Right atrium auricular region (tissue), 2 donors: ENCODE measurements around the gene DCPS. TPM values are rescaled to one million over a fixed set of nuclear protein-coding genes. Genes with fewer than 3 reads are reported as not detected.

Experiments used
- DNase-seq: peaks from one replicate; pipeline ENCODE4 v3.0.0-alpha.2; 2019; ENCODE audit warnings: low spot score
- H3K27ac ChIP-seq, 2 donors: fragments of 200-600 bp; sonication (generic); 1 replicate in 1 of 2; 2 replicates in 1 of 2; pipeline ENCODE4 v1.5.1; 2016 to 2019
- H3K27me3 ChIP-seq, 2 donors: fragments of 200-600 bp; sonication (generic); one replicate each; pipeline versions ENCODE4 v1.5.1 to v1.6.0; 2017 to 2019
- H3K36me3 ChIP-seq: fragments of 200-600 bp; sonication (generic); one replicate; pipeline ENCODE4 v1.5.1; 2016
- H3K4me1 ChIP-seq, 2 donors: fragments of 200-600 bp; sonication (generic); one replicate each; pipeline versions ENCODE4 v1.5.1 to v1.6.0; 2017 to 2019
- H3K4me3 ChIP-seq, 2 donors: fragments of 200-600 bp; sonication (generic); 1 replicate in 1 of 2; 2 replicates in 1 of 2; pipeline ENCODE4 v1.5.1; 2017 to 2019; ENCODE audit warnings: mild to moderate bottlenecking in 1 of 2, moderate library complexity in 1 of 2
- H3K9me3 ChIP-seq, 2 donors: fragments of 200-600 bp; sonication (generic); one replicate each; pipeline ENCODE4 v1.5.1; 2019
- total RNA-seq, 2 donors: library from RNA; depleted of rRNA; stranded (reverse); fragments of >200 nt; gene quantifications; one replicate each; pipeline ENCODE4 v1.1.0, GENCODE V29; 2016
- TF ChIP-seq, protein P1 (sequence below), 2 donors: fragments of 200-600 bp; sonication (generic); IDR thresholded peaks; one replicate each; pipeline ENCODE4 v1.5.1; 2019; ENCODE audit warnings: antibody characterized with exemption in 2 of 2

The DCPS gene
- total RNA-seq, 2 donors from 2014 or later: 12.1 to 14.1 TPM

DNA sequence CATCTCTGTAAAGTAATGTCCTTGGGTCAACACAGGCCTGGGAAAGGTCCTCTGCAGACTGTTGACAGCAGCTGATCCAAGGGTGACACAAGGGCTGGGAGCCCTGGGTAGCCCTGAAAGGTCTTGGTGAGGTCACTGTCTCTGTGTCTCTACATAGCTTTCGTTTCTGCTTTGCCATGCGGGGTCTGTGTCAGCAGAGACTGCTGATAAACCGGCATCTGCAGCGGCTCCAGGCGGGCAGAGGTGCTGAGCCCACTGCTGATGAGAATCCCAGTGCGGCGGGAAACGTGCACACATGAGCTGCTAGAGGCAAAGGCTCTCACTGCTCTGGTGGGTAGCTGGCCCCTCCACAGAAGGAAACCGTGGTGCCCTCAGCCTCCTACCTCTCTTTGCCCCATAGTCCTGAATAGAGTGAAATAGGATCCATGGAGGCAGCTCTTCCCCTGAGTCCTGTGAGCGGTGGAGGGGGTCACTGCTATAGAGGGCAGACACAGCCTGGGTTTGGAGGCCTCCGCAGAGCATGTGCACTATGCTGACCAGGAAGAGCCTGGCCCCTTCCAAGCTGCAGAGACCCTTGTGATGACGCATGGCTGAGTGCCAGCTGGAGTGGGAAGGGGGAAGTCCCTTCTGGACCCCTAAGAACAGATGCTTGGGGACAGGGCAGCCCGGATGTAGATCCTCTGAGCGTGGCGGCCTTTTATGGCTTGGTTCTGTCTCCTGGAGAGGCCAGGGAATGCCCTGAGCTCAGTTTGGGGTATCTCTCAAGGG lies 33.8 kb downstream of the DCPS start:
- H3K4me1 ChIP-seq: peaks cover 0 to 72% of the 10 kb centered on the region in 2 donors
- H3K9me3 ChIP-seq: no peaks in the 10 kb centered on the region
- no peak overlapping the region for H3K4me3 ChIP-seq
- no peaks in the 10 kb centered on the region for H3K36me3 ChIP-seq
- no peak for DNase-seq
- TF ChIP-seq, protein P1, sequence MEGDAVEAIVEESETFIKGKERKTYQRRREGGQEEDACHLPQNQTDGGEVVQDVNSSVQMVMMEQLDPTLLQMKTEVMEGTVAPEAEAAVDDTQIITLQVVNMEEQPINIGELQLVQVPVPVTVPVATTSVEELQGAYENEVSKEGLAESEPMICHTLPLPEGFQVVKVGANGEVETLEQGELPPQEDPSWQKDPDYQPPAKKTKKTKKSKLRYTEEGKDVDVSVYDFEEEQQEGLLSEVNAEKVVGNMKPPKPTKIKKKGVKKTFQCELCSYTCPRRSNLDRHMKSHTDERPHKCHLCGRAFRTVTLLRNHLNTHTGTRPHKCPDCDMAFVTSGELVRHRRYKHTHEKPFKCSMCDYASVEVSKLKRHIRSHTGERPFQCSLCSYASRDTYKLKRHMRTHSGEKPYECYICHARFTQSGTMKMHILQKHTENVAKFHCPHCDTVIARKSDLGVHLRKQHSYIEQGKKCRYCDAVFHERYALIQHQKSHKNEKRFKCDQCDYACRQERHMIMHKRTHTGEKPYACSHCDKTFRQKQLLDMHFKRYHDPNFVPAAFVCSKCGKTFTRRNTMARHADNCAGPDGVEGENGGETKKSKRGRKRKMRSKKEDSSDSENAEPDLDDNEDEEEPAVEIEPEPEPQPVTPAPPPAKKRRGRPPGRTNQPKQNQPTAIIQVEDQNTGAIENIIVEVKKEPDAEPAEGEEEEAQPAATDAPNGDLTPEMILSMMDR (IDR thresholded peaks at IDR 0.05): no peak
- H3K27ac ChIP-seq: no peak overlapping the region
- H3K27me3 ChIP-seq: no peaks in the 10 kb centered on the region

DNA sequence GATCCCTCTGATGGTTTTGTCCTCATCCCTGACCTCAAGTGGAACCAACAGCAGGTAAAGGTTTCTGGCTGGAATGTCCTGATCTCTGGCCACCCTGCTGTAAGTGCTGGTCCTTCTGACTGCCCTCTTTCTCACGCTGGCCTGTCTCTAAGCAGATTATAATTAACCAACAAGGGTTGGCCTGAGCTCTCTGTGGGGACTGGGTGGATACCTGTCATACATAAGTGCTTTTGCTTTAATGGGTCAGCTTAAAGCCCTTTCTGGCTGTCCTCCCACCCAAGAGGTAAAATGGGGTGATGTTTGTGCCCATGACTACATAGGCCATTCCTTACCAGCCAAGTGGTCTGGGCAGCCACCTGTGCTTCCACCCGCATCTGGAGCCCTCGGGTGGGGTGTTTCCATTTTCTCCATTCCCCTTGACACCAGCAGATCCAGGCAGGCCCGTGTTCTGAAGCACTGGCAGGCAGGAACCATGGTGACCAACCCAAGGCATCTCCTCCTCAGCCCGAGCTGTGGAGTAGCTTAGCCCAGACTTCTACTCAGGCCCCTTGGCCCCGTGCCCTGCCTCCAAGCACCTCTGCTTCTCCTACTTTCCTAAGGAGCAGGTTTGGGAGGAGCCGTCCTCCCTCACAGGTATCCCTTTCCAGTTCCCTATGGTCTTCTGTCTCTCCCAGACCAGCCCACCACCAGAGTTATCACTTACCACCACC lies 34.6 kb downstream of the DCPS start:
- H3K9me3 ChIP-seq: no peaks in the 10 kb centered on the region
- peaks cover 0 to 69% of the 10 kb centered on the region in 2 donors for H3K4me1 ChIP-seq
- H3K36me3 ChIP-seq: no peaks in the 10 kb centered on the region
- no peak overlapping the region for H3K4me3 ChIP-seq
- no peak for DNase-seq
- H3K27ac ChIP-seq: no peak overlapping the region
- TF ChIP-seq, protein P1 (IDR thresholded peaks at IDR 0.05): no peak
- no peaks in the 10 kb centered on the region for H3K27me3 ChIP-seq

DNA sequence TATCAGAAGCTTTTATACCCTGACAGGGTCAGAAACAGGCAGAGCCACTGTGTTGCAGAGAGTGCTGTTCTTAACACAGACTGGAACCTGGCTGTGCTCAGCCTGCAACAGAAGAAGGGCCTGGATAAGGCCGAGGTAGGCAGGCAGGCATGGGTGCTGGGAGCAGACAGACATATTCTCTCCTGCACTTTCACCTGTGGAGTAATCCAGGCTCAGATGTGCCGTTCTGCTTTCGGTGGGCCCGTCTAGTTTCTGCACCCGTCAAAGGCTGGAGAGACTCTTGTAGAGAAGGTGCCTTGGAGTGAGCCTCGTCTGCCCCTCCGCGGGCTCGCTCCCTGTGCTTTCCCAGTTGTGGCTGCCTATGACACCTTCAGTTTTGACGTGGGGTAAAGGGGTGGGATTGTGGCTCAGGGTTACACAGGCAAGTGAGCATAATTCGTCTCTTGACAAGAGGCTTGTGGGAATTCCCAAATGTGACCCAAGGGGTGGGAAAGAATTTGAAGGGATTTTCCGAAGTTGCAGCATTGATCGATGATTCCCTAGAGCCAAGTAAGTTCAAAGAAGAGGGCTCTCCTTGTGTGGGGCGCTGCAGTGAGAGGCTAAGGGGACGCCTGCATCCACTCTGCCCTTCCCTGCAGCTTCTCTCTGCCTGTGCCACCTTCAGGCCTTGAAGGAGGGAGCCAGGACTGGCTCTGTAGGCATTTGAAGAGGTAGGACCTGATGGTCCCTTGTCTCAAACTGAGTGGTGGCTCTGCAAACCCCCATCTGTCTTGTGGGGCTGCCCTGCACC lies 35.4 kb downstream of the DCPS start:
- Histone ChIP-seq H3K27ac (peak overlapping the region; percentile 33 to 57), H3K4me3 (no peak overlapping the region), H3K9me3 (no peaks in the 10 kb centered on the region), H3K4me1 (peaks cover 0 to 69% of the 10 kb centered on the region in 2 donors), H3K27me3 (no peaks in the 10 kb centered on the region), H3K36me3 (no peaks in the 10 kb centered on the region)
- no peak for DNase-seq
- TF ChIP-seq, protein P1 (IDR thresholded peaks at IDR 0.05): no peak

DNA sequence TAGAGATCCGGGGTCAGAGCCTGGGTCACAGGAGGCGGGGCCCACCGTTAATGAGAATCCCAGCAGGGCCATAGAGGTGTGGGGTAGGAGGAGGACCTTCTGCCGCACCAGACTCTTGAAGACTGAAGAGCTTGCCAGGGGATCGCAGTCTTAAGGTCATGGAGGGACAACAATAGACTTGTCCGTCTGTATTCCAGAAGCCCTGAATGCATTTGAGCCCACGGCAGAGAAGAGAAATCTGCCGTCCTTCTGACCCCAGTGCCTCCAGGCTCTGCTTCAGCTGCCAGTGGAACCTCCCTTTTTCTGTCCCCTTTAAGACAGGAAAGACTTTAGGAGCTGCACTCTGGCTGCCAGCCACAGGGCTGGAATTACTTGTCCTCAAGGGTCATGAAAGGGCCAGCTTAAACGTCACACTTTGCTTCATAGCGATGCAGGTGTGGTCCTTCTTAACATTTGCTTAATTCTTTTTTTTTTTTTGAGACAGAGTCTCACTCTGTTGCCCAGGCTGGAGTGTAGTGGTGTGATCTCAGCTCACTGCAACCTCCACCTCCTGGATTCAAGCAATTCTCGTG lies 36.1 kb downstream of the DCPS start:
- peak; percentile 92 for DNase-seq
- Histone ChIP-seq H3K4me3 (no peak overlapping the region), H3K4me1 (peaks cover 0 to 64% of the 10 kb centered on the region in 2 donors), H3K27ac (peak overlapping the region; percentile 48 to 57), H3K27me3 (no peaks in the 10 kb centered on the region), H3K36me3 (no peaks in the 10 kb centered on the region), H3K9me3 (no peaks in the 10 kb centered on the region)
- TF ChIP-seq, protein P1 (IDR thresholded peaks at IDR 0.05): no peak

DNA sequence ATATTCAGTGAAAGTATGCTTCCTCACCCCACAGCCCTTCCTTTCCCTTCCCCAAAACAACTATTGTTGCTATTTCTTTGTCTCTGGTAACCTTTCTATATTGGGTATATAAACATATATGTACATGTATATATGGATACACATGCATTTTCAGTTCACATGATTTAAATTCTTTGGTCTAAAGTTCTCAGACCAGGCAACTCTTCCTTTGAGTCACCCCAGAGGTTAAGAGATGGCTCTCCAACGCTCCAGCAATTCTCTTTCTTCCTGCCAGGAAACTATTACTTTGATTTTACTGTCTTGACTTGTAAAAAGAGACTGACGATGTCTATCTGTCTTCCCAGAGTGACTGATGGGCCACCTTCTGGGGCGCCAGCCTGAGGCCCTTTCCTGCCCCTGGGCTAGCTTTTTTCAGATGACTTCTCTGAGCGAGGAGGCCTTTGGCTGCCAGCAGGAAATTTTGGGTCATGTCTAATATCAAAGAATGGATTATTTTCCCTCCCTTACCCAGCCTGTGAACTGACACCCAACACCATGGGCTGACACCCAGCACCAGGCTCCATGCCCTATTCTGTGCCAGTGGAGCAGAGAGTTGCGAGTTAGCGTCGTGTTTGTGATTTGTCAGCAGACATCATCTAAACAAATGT lies 37.2 kb downstream of the DCPS start:
- H3K9me3 ChIP-seq: no peaks in the 10 kb centered on the region
- no peak overlapping the region for H3K4me3 ChIP-seq
- H3K36me3 ChIP-seq: no peaks in the 10 kb centered on the region
- peak overlapping the region; percentile 32 to 48 for H3K27ac ChIP-seq
- DNase-seq: no peak
- peaks cover 0 to 67% of the 10 kb centered on the region in 2 donors for H3K4me1 ChIP-seq
- TF ChIP-seq, protein P1 (IDR thresholded peaks at IDR 0.05): no peak
- no peaks in the 10 kb centered on the region for H3K27me3 ChIP-seq
